ENCODE data around the gene SIX3. TPM values are rescaled to one million over a fixed set of nuclear protein-coding genes. Genes with fewer than 3 reads are reported as not detected.
A peak's percentile ranks its signal among the peaks of the same experiment; 100 is the strongest.

The SIX3 gene
- total RNA-seq, 2 experiments from 2014 or later: not detected

GRCh38 chr2:44944952-44945612 is 3.6 kb downstream of the SIX3 start:
- Mint-ChIP-seq H3K36me3 (no peaks in the 10 kb centered on the region), H3K27me3 (peaks cover 95% of the 10 kb centered on the region), H3K9me3 (no peaks in the 10 kb centered on the region), H3K4me3 (peak overlapping the region; percentile 40), H3K4me1 (peaks cover 33% of the 10 kb centered on the region), H3K27ac (no peak overlapping the region)
- DNase-seq: no peak

DNA sequence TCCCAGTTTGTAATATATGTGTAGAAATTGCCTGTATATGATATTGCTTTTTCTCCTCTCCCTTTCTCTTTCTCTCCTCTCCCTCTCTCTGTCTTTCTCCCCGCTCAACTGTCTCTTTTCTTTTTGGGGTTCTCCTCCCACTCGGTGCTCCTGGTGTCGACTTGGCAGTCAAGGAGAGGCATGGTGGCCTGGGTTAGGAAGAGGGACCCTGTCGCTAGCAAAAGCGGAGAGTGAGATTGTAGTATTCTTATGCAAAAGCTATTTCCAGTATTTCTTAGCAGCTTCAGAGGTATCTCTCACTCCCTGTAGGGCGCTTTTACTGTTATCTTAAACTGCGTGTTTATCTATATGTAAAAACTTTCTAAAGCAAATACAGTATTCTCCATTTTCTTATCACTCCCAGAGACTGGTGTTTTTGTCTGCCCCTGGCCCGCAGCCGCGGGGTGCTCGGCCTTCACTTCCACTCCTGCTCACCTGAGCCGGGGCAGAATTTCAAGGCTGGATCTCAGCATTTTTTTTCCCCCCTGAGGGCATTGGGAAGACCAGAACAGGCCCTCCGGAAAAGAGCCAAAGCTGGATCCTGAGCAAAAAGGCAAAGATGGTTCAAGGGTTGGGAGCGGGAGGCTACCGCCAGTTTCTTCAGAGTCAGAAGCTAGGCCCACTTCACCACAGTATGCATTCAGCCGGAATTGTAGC is 4.3 kb downstream of the SIX3 start:
- Mint-ChIP-seq H3K27ac (no peak overlapping the region), H3K4me3 (no peak overlapping the region), H3K9me3 (no peaks in the 10 kb centered on the region), H3K4me1 (peaks cover 31% of the 10 kb centered on the region), H3K27me3 (peaks cover 95% of the 10 kb centered on the region), H3K36me3 (no peaks in the 10 kb centered on the region)
- DNase-seq: no peak

- no peak for DNase-seq
- Mint-ChIP-seq H3K27ac (no peak overlapping the region), H3K4me3 (no peak overlapping the region), H3K36me3 (no peaks in the 10 kb centered on the region), H3K27me3 (peaks cover 95% of the 10 kb centered on the region), H3K4me1 (peaks cover 27% of the 10 kb centered on the region), H3K9me3 (no peaks in the 10 kb centered on the region)
Measured at GRCh38 chr2:44946372-44947027, 5.0 kb downstream of the SIX3 start.

DNA sequence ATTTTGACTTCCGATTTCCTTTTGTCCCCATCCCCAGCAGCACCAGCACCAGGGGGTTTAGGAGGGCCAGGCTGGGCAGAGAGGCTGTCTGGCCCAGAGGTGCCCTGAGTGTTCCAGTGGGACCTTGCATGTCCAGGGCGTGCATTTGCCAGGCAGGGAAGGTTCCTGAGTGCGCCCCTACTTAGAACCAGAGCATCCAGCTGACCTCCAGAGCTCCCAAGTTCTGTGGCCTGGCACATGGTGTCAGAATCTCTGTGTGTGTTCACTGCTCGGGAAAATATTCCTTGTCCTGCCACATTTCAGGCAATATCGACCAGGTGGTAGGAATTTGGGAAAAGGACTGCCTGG is 5.5 kb downstream of the SIX3 start:
- DNase-seq: no peak
- Mint-ChIP-seq H3K27me3 (peaks cover 93% of the 10 kb centered on the region), H3K36me3 (no peaks in the 10 kb centered on the region), H3K4me3 (no peak overlapping the region), H3K27ac (no peak overlapping the region), H3K9me3 (no peaks in the 10 kb centered on the region), H3K4me1 (peaks cover 25% of the 10 kb centered on the region)

- H3K9me3 Mint-ChIP-seq: no peaks in the 10 kb centered on the region
- no peak overlapping the region for H3K27ac Mint-ChIP-seq
- H3K4me1 Mint-ChIP-seq: peaks cover 29% of the 10 kb centered on the region
- no peaks in the 10 kb centered on the region for H3K36me3 Mint-ChIP-seq
- H3K4me3 Mint-ChIP-seq: no peak overlapping the region
- DNase-seq: no peak
- H3K27me3 Mint-ChIP-seq: peaks cover 94% of the 10 kb centered on the region
Measured at GRCh38 chr2:44948565-44949328, 7.2 kb downstream of the SIX3 start.

DNA sequence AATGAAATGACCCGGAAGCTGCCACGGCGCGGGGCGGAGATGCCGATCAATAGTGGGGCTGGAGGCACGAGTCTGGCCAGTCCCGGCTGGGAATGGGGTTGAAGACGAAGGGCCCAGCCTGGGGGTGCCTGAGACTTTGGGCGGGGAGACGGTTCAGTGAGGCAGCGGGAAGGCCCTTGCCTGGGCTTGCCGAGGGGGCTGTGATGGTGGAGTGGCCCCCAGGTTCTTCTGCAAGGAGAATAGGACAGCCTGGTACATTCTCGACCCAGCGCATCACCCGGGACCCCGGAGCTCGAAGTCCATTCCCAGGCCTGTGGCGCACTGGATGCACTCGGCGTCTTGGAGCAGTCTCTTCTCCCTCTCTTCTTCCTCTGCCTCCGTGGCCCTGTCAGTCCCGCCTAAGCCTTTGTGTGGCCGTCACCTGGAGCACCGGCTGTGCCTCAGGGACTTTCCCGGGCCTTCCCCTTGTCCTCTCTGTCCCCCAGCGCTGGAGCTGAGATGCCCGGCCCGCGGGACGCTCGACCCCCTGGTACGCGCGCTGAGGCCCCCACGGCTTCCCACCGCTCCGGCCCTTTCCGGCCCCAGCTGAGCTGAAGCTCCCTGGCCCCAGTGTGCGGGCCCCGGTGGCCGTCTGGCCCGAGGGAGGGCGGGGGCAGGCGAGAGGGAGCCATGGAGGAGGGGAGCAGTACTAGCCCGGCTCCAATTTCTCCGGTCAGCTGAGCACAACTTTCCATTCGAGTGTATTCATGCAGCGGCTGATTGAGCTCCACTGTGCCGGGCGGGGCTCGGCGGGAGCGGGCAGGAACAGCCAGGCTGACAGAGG is 8.0 kb downstream of the SIX3 start:
- no peaks in the 10 kb centered on the region for H3K9me3 Mint-ChIP-seq
- H3K36me3 Mint-ChIP-seq: no peaks in the 10 kb centered on the region
- no peak overlapping the region for H3K27ac Mint-ChIP-seq
- H3K4me1 Mint-ChIP-seq: peaks cover 26% of the 10 kb centered on the region
- H3K4me3 Mint-ChIP-seq: no peak overlapping the region
- H3K27me3 Mint-ChIP-seq: peaks cover 95% of the 10 kb centered on the region
- no peak for DNase-seq

GRCh38 chr2:44950646-44951045 is 9.1 kb downstream of the SIX3 start:
- Mint-ChIP-seq H3K27ac (no peak overlapping the region), H3K27me3 (peaks cover 94% of the 10 kb centered on the region), H3K9me3 (no peaks in the 10 kb centered on the region), H3K4me1 (peaks cover 26% of the 10 kb centered on the region), H3K4me3 (no peak overlapping the region), H3K36me3 (no peaks in the 10 kb centered on the region)
- no peak for DNase-seq

- Mint-ChIP-seq H3K4me3 (no peak overlapping the region), H3K27me3 (peaks cover 94% of the 10 kb centered on the region), H3K36me3 (no peaks in the 10 kb centered on the region), H3K9me3 (no peaks in the 10 kb centered on the region), H3K4me1 (peaks cover 26% of the 10 kb centered on the region), H3K27ac (no peak overlapping the region)
- no peak for DNase-seq
Measured at GRCh38 chr2:44951124-44951523, 9.6 kb downstream of the SIX3 start.

DNA sequence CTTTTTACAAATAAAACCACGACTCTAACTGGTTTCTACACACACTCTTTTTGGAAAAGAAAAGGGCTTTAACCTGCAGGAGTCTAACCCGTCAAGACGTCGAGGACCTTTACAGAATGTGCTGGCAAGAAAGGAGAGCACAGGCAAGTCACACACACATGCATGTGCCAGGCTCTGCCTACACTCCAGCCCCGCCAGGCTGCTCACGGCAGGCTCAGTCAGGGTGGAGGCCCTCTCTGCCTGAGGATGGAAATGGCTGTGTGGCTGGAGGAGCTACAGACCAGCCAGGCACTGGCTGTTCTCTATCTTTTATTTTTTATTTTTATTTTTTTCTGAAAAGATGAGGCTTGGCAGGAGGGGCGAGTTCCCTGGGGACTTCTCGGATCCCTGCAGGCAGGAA is 10.2 kb downstream of the SIX3 start:
- H3K36me3 Mint-ChIP-seq: no peaks in the 10 kb centered on the region
- no peak for DNase-seq
- H3K27me3 Mint-ChIP-seq: peaks cover 95% of the 10 kb centered on the region
- H3K27ac Mint-ChIP-seq: no peak overlapping the region
- peaks cover 26% of the 10 kb centered on the region for H3K4me1 Mint-ChIP-seq
- no peak overlapping the region for H3K4me3 Mint-ChIP-seq
- no peaks in the 10 kb centered on the region for H3K9me3 Mint-ChIP-seq

GRCh38 chr2:44952143-44952805 is 10.8 kb downstream of the SIX3 start:
- no peaks in the 10 kb centered on the region for H3K36me3 Mint-ChIP-seq
- peaks cover 26% of the 10 kb centered on the region for H3K4me1 Mint-ChIP-seq
- no peak overlapping the region for H3K27ac Mint-ChIP-seq
- peak; percentile 62 for DNase-seq
- H3K9me3 Mint-ChIP-seq: no peaks in the 10 kb centered on the region
- peaks cover 94% of the 10 kb centered on the region for H3K27me3 Mint-ChIP-seq
- H3K4me3 Mint-ChIP-seq: peak overlapping the region; percentile 56

- Mint-ChIP-seq H3K27me3 (peaks cover 87% of the 10 kb centered on the region), H3K36me3 (no peaks in the 10 kb centered on the region), H3K27ac (no peak overlapping the region), H3K9me3 (no peaks in the 10 kb centered on the region), H3K4me3 (peak overlapping the region; percentile 56), H3K4me1 (peaks cover 26% of the 10 kb centered on the region)
- no peak for DNase-seq
Measured at GRCh38 chr2:44952806-44953498, 11.4 kb downstream of the SIX3 start.

DNA sequence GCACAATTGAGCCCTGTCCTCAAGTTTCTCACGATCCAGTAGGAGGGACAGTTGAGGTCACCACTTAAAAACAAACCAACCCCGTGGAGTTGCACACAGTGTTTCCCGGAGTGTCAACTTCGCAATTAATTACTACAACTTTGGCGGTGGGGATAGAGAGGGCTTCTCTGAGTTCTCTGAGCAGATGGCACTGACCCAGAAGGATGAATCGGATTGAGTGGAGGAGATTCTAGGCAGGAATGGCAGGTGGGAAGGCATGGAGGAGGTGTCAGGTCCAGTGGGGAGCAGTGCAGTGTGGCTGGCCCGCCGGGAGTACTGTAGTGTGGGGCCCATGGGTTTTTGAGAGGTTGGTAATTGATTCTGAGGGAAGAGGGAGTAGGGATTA is 12.0 kb downstream of the SIX3 start:
- Mint-ChIP-seq H3K27me3 (peaks cover 85% of the 10 kb centered on the region), H3K36me3 (no peaks in the 10 kb centered on the region), H3K4me1 (peaks cover 26% of the 10 kb centered on the region), H3K4me3 (no peak overlapping the region), H3K27ac (no peak overlapping the region), H3K9me3 (no peaks in the 10 kb centered on the region)
- no peak for DNase-seq

DNA sequence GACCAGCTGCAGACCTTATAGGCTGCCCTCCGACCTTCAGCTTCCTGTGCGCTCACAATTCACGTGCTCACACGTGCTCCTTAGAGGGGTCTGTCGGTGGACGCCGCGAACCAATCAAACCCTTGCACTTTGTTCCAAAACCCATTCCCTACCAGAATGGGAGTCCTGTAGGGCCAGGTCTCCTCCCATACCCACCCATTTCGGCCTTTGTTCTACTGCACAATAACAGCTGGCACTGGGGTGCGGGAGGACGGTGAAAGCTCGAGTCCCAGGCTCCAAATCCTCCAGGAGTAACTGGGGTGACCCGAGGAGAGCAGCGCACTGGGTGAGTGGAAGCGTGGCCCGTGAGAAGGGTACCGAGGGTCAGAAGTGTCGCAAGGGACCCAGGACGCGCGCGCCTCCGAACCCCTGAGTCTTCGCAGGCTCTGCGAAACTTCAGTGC is 13.0 kb downstream of the SIX3 start:
- Mint-ChIP-seq H3K4me1 (peaks cover 22% of the 10 kb centered on the region), H3K27ac (no peak overlapping the region), H3K27me3 (peaks cover 76% of the 10 kb centered on the region), H3K36me3 (no peaks in the 10 kb centered on the region), H3K4me3 (no peak overlapping the region), H3K9me3 (no peaks in the 10 kb centered on the region)
- DNase-seq: no peak
